T-cell (primary cell): ENCODE results near the gene QKI. TPM values are rescaled to one million over a fixed set of nuclear protein-coding genes. Genes with fewer than 3 reads are reported as not detected.

ENCODE experiments used
- ATAC-seq, 4 experiments: fragments of 200-7000 bp in 3 of 4; fragments of 150-1000 bp in 1 of 4; cut with Tn5 transposase; replicated peaks in 1 of 4; 1 replicate in 3 of 4; 2 replicates in 1 of 4; pipeline ENCODE4 v1.10.0; 2021; ENCODE audit warnings: moderate library complexity in 3 of 4, mild to moderate bottlenecking in 2 of 4, moderate number of reproducible peaks in 1 of 4
- CTCF ChIA-PET, 2 donors: fragments of 300-600 bp; sonication (Branson Sonifier 250); formaldehyde crosslinking; loops; one replicate each; lab custom pipeline; 2022; ENCODE audit warnings: antibody characterized with exemption in 2 of 2; lab: Charles Lee
- POLR2A ChIA-PET, 2 donors: fragments of 300-600 bp; sonication (Branson Sonifier 250); formaldehyde crosslinking; loops; one replicate each; lab custom pipeline; 2022; ENCODE audit warnings: antibody characterized with exemption in 2 of 2; lab: Charles Lee
- DNase-seq, 35 experiments: peaks; one replicate each; pipeline versions ENCODE4 v3.0.0 to v3.0.0-alpha.2; 2013 to 2023
- H3K27ac ChIP-seq: one replicate; pipeline ENCODE4 v1.5.1; 2013; ENCODE audit warnings: low read length
- H3K27me3 ChIP-seq, 2 experiments: replicated peaks in 1 of 2; 1 replicate in 1 of 2; 2 replicates in 1 of 2; pipeline versions ENCODE4 v1.6.1 to v1.7.0; 2013; ENCODE audit warnings: low read length in 1 of 2, mixed read lengths in 1 of 2; ENCODE audit not compliant: control insufficient read depth in 2 of 2, insufficient read depth in 2 of 2; ENCODE audit errors: extremely low read depth in 1 of 2
- H3K36me3 ChIP-seq, 2 donors: 1 replicate in 1 of 2; 2 replicates in 1 of 2; pipeline versions ENCODE4 v1.6.1 to v1.7.0; 2013; ENCODE audit warnings: low read length in 1 of 2; ENCODE audit not compliant: control insufficient read depth in 2 of 2, insufficient read depth in 1 of 2; ENCODE audit errors: extremely low read depth in 1 of 2
- H3K4me1 ChIP-seq, 2 experiments: 1 replicate in 1 of 2; 2 replicates in 1 of 2; pipeline versions ENCODE4 v1.6.1 to v1.7.0; 2013; ENCODE audit warnings: low read length in 2 of 2, mixed read lengths in 1 of 2; ENCODE audit not compliant: insufficient read depth in 2 of 2, control insufficient read depth in 1 of 2; ENCODE audit errors: extremely low read depth in 1 of 2
- H3K4me3 ChIP-seq, 2 donors: 1 replicate in 1 of 2; 2 replicates in 1 of 2; pipeline versions ENCODE4 v1.5.1 to v1.7.0; 2013; ENCODE audit warnings: mild to moderate bottlenecking in 2 of 2, low read length in 1 of 2, moderate library complexity in 1 of 2; ENCODE audit not compliant: control insufficient read depth in 1 of 2; ENCODE audit errors: extremely low read depth in 1 of 2
- H3K9me3 ChIP-seq: 2 replicates; pipeline ENCODE4 v1.7.0; 2013
- H3K27ac Mint-ChIP-seq, 2 donors: one replicate each; pipeline ENCODE4 v1.8.0; 2020 to 2021; ENCODE audit warnings: mild to moderate bottlenecking in 2 of 2, mixed read lengths in 2 of 2
- H3K27me3 Mint-ChIP-seq, 2 donors: one replicate each; pipeline ENCODE4 v1.8.0; 2021 to 2022; ENCODE audit warnings: mixed read lengths in 2 of 2
- H3K36me3 Mint-ChIP-seq: one replicate; pipeline ENCODE4 v1.8.0; 2021; ENCODE audit warnings: mixed read lengths
- H3K4me1 Mint-ChIP-seq, 3 donors: one replicate each; pipeline ENCODE4 v1.8.0; 2020 to 2022; ENCODE audit warnings: mixed read lengths in 3 of 3, mild to moderate bottlenecking in 1 of 3
- H3K4me3 Mint-ChIP-seq, 3 donors: one replicate each; pipeline ENCODE4 v1.8.0; 2020 to 2022; ENCODE audit warnings: mild to moderate bottlenecking in 3 of 3, mixed read lengths in 3 of 3, moderate library complexity in 3 of 3
- H3K9me3 Mint-ChIP-seq, 3 donors: one replicate each; pipeline ENCODE4 v1.8.0; 2020 to 2022; ENCODE audit warnings: mixed read lengths in 3 of 3
- WGBS: methylation state at CpG from one replicate; pipeline ENCODE4 v1.1.5; 2013; ENCODE audit warnings: missing lambda C conversion rate; ENCODE audit not compliant: insufficient coverage; 5-methylcytosine and 5-hydroxymethylcytosine counted together
- total RNA-seq, 35 experiments: library from RNA in 6 of 35; stranded (reverse) in 6 of 35; fragments of 120-200 nt in 1 of 35; gene quantifications; one replicate each; pipeline versions ENCODE4 v1.2.1 to v1.2.4 and lab custom pipeline; 2013 to 2026

Gene QKI
- total RNA-seq, 5 donors from 2014 or later (not counting 1 experiment from before 2014, with no cell fraction given) = 50.2 to 84.3 (median 52.2) TPM

DNA sequence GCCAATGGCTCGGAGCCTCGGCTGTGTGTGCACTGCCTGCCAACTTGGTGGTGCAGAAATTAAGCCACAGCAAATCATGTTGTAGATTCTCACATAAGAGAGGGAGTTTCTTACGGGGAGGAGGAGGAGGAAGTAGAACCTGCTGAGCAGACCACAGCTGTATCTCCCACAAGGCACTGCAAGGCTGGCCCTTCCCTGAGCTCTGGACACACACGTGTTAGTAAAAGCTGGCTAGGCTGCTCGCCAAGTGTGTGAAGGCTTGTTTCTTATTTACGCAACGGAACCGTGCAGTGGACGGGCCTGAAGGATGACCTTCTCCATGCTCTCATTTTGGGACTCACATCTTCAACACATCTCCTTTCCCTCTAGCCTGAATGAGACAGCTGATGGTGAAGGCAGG is 15.7 kb upstream of the QKI start:
- no peaks in the 10 kb centered on the region for H3K36me3 ChIP-seq
- ATAC-seq (no peak), DNase-seq (no peak)
- peaks cover 12 to 19% of the 10 kb centered on the region in 2 donors for H3K27me3 Mint-ChIP-seq
- no peaks in the 10 kb centered on the region for H3K36me3 Mint-ChIP-seq
- POLR2A ChIA-PET = no interaction called here
- H3K9me3 ChIP-seq = no peaks in the 10 kb centered on the region
- H3K9me3 Mint-ChIP-seq = no peaks in the 10 kb centered on the region
- CTCF ChIA-PET = no interaction called here
- H3K4me1 ChIP-seq = peaks cover 0 to 5% of the 10 kb centered on the region in 2 experiments
- H3K4me3 Mint-ChIP-seq = no peak overlapping the region
- 95% methylated on average over 2 of the region's 9 CpGs for WGBS
- no peak overlapping the region for H3K27ac ChIP-seq
- H3K27ac Mint-ChIP-seq = no peak overlapping the region
- H3K4me1 Mint-ChIP-seq = peaks cover 0 to 6% (median 6%) of the 10 kb centered on the region in 3 donors
- peaks cover 2 to 15% of the 10 kb centered on the region in 2 experiments for H3K27me3 ChIP-seq
- H3K4me3 ChIP-seq = no peak overlapping the region

DNA sequence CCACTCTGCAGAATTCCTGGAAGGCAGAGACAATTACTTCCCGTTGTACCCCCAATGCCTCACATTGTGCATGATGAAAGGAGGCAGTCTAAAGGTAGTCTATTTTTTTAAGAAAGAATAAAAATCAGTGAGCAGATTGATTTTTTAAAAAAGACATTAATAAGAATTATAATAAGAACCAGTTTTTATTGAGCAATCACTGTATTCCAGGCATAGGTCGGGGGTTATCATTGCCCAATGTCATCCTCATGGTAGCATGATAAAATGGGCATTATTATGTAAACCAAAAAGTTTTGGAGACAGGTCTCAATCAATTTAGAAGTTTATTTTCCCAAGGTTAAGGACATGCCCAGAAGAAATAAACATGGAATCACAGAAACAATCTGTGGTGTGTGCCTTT is 14.0 kb upstream of the QKI start:
- H3K27me3 Mint-ChIP-seq = peaks cover 7 to 15% of the 10 kb centered on the region in 2 donors
- ChIA-PET POLR2A (interaction anchor here in 1 of 2 donors (0.6 kb wide), 1 partner anchor 151 kb away, joined by 8 read pairs; no protein-coding TSS in a partner anchor), CTCF (no interaction called here)
- no peaks in the 10 kb centered on the region for H3K36me3 ChIP-seq
- no peaks in the 10 kb centered on the region for H3K9me3 Mint-ChIP-seq
- peaks cover 2 to 13% of the 10 kb centered on the region in 2 experiments for H3K27me3 ChIP-seq
- peaks cover 0 to 9% of the 10 kb centered on the region in 2 experiments for H3K4me1 ChIP-seq
- H3K27ac Mint-ChIP-seq = no peak overlapping the region
- H3K27ac ChIP-seq = no peak overlapping the region
- H3K4me1 Mint-ChIP-seq = peaks cover 2 to 13% (median 10%) of the 10 kb centered on the region in 3 donors
- H3K9me3 ChIP-seq = no peaks in the 10 kb centered on the region
- no CpG with 5 or more reads among the region's 2 CpGs for WGBS
- H3K36me3 Mint-ChIP-seq = no peaks in the 10 kb centered on the region
- no peak overlapping the region for H3K4me3 Mint-ChIP-seq
- DNase-seq (no peak), ATAC-seq (no peak)
- H3K4me3 ChIP-seq = no peak overlapping the region

- H3K4me3 ChIP-seq = no peak overlapping the region
- Mint-ChIP-seq H3K27me3 (peaks cover 4 to 12% of the 10 kb centered on the region in 2 donors), H3K4me3 (no peak overlapping the region), H3K9me3 (no peaks in the 10 kb centered on the region), H3K36me3 (no peaks in the 10 kb centered on the region), H3K27ac (no peak overlapping the region), H3K4me1 (peaks cover 9 to 20% (median 18%) of the 10 kb centered on the region in 3 donors)
- 75% methylated on average over 4 of the region's 14 CpGs for WGBS
- H3K9me3 ChIP-seq = no peaks in the 10 kb centered on the region
- no peak overlapping the region for H3K27ac ChIP-seq
- H3K4me1 ChIP-seq = peaks cover 0 to 14% of the 10 kb centered on the region in 2 experiments
- H3K27me3 ChIP-seq = peaks cover 2 to 13% of the 10 kb centered on the region in 2 experiments
- H3K36me3 ChIP-seq = no peaks in the 10 kb centered on the region
- no peak for DNase-seq
- ATAC-seq = no peak
- CTCF ChIA-PET = no interaction called here
- POLR2A ChIA-PET = interaction anchor here (0.5 to 1.1 kb wide), 3 partner anchors 10 to 152 kb away, joined by 3 to 12 read pairs (median 8); no protein-coding TSS in a partner anchor
Observed at GRCh38 chr6:163401039-163401885, 13.3 kb upstream of the QKI start.

DNA sequence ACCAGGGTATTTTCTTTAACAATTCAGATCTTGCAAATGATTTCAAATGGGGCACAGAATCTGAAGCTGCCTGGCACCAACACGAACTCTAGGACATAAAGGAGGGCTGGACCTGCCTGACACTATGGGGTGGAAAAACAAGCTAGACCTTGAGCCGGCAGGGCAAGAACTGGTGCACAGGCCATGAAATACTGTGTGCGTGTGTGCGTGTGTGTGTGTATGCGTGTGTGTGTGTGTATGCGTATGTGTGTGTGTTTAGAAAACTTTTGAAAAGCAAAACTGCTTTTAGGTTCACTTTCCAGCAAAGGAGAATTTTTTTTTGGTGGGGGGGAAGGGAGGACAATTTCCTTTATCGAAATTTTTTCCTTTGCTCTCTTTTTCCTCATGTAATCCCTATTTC is 11.9 kb upstream of the QKI start:
- Mint-ChIP-seq H3K9me3 (no peaks in the 10 kb centered on the region), H3K4me1 (peaks cover 12 to 18% (median 16%) of the 10 kb centered on the region in 3 donors), H3K27ac (no peak overlapping the region), H3K36me3 (no peaks in the 10 kb centered on the region), H3K27me3 (peaks cover 0 to 4% of the 10 kb centered on the region in 2 donors), H3K4me3 (no peak overlapping the region)
- ATAC-seq (no peak), DNase-seq (no peak)
- Histone ChIP-seq H3K9me3 (no peaks in the 10 kb centered on the region), H3K4me1 (peaks cover 0 to 9% of the 10 kb centered on the region in 2 experiments), H3K27me3 (peaks cover 0 to 6% of the 10 kb centered on the region in 2 experiments), H3K36me3 (no peaks in the 10 kb centered on the region), H3K27ac (no peak overlapping the region), H3K4me3 (no peak overlapping the region)
- CTCF ChIA-PET = no interaction called here
- POLR2A ChIA-PET = interaction anchor here in 1 of 2 donors (0.9 kb wide), 1 partner anchor 35 kb away, joined by 3 read pairs; no protein-coding TSS in a partner anchor
- WGBS = 91% methylated on average over 6 of the region's 7 CpGs

DNA sequence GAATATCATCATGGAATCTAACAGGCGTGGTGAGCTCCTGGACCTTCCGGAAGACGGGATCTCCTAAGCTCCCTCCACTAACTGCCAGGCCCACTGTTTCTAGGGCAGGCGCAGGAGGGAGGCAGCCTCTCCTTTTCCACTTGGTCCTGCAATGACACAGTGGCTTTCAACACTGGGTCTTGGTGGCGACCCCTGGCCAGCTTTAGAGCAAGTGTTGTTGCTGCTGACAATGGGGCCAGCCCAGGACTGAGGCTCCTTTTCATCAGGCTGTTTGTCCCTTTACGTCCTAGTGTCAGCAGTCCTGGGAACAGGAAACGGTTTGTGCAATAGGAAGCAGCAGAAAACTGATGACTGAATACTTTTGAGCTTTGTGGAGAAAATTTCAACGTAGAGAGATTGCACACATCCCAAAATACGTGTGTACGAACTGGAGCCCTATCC is 9.7 kb upstream of the QKI start:
- H3K4me1 Mint-ChIP-seq = peaks cover 12 to 18% (median 16%) of the 10 kb centered on the region in 3 donors
- no peaks in the 10 kb centered on the region for H3K9me3 Mint-ChIP-seq
- H3K27ac Mint-ChIP-seq = no peak overlapping the region
- ChIA-PET POLR2A (no interaction called here), CTCF (no interaction called here)
- Histone ChIP-seq H3K4me3 (no peak overlapping the region), H3K27me3 (no peaks in the 10 kb centered on the region), H3K27ac (no peak overlapping the region), H3K36me3 (no peaks in the 10 kb centered on the region), H3K4me1 (peaks cover 0 to 9% of the 10 kb centered on the region in 2 experiments), H3K9me3 (no peaks in the 10 kb centered on the region)
- H3K27me3 Mint-ChIP-seq = no peaks in the 10 kb centered on the region
- peak overlapping the region in 1 of 3 donors; percentile 81 for H3K4me3 Mint-ChIP-seq
- 88% methylated on average over 8 of the region's 10 CpGs for WGBS
- DNase-seq (no peak), ATAC-seq (no peak)
- no peaks in the 10 kb centered on the region for H3K36me3 Mint-ChIP-seq

GRCh38 chr6:163405412-163406309 is 8.9 kb upstream of the QKI start:
- no peaks in the 10 kb centered on the region for H3K9me3 Mint-ChIP-seq
- CTCF ChIA-PET = no interaction called here
- peak in 8 of 35 experiments; percentile 10 to 37 (median 16) for DNase-seq
- H3K4me3 Mint-ChIP-seq = peak overlapping the region; percentile 80 to 82 (median 81)
- H3K4me3 ChIP-seq = peak overlapping the region; percentile 3 to 32
- no peaks in the 10 kb centered on the region for H3K27me3 Mint-ChIP-seq
- no peaks in the 10 kb centered on the region for H3K9me3 ChIP-seq
- peak overlapping the region; percentile 50 for H3K27ac ChIP-seq
- H3K36me3 ChIP-seq = no peaks in the 10 kb centered on the region
- POLR2A ChIA-PET = interaction anchor here in 1 of 2 donors (0.7 kb wide), 1 partner anchor 52 kb away, joined by 3 read pairs; no protein-coding TSS in a partner anchor
- peak; percentile 68 to 78 (median 77) for ATAC-seq
- peaks cover 12 to 18% (median 16%) of the 10 kb centered on the region in 3 donors for H3K4me1 Mint-ChIP-seq
- H3K27ac Mint-ChIP-seq = peak overlapping the region; percentile 88 to 93
- H3K27me3 ChIP-seq = no peaks in the 10 kb centered on the region
- no peaks in the 10 kb centered on the region for H3K36me3 Mint-ChIP-seq
- 45% methylated on average over 10 of the region's 18 CpGs for WGBS
- peaks cover 0 to 9% of the 10 kb centered on the region in 2 experiments for H3K4me1 ChIP-seq
